ENCODE results near the gene RENBP. TPM values are rescaled to one million over a fixed set of nuclear protein-coding genes. Genes with fewer than 3 reads are reported as not detected.

RENBP gene
- total and polyA plus RNA-seq, 5 donors from 2014 or later: 0.62 to 15.3 (median 1.2) TPM

- Mint-ChIP-seq H3K4me1 (peaks cover 4 to 72% (median 9%) of the 10 kb centered on the region in 4 donors), H3K4me3 (peak overlapping the region; percentile 95 to 98 (median 97)), H3K27me3 (peaks cover 4% of the 10 kb centered on the region), H3K36me3 (peaks cover 4% of the 10 kb centered on the region), H3K9me3 (no peaks in the 10 kb centered on the region), H3K27ac (peak overlapping the region; percentile 79 to 94 (median 87))
- no peak for ATAC-seq (ENCODE audit: low read depth in 2 of 2)
- H3K36me3 ChIP-seq (ENCODE audit: control insufficient read depth, insufficient read depth, low read length): peaks cover 8% of the 10 kb centered on the region
- peak; percentile 24 to 53 (median 49) for DNase-seq
- H3K27me3 ChIP-seq (ENCODE audit: control insufficient read depth, insufficient read depth, low read length): no peaks in the 10 kb centered on the region
- no peaks in the 10 kb centered on the region for H3K9me3 ChIP-seq (ENCODE audit: control insufficient read depth in 2 of 2, low read length in 2 of 2)
- H3K4me3 ChIP-seq (ENCODE audit: low read depth, low read length): peak overlapping the region; percentile 85
- peaks cover 75% of the 10 kb centered on the region for H3K4me1 ChIP-seq (ENCODE audit: control insufficient read depth, insufficient read depth, low read length, poor library complexity, severe bottlenecking)
- peak overlapping the region; percentile 96 for H3K27ac ChIP-seq (ENCODE audit: insufficient read depth, low read length, poor library complexity, severe bottlenecking)
Measured at GRCh38 chrX:153924149-153924861, 20.1 kb downstream of the RENBP start.

- H3K4me1 Mint-ChIP-seq: peaks cover 0 to 62% (median 4%) of the 10 kb centered on the region in 4 donors
- peak overlapping the region; percentile 42 for H3K4me3 ChIP-seq (ENCODE audit: low read depth, low read length)
- peaks cover 4% of the 10 kb centered on the region for H3K36me3 Mint-ChIP-seq
- ATAC-seq (ENCODE audit: low read depth in 2 of 2) (no peak), DNase-seq (no peak)
- peak overlapping the region; percentile 95 to 98 (median 97) for H3K4me3 Mint-ChIP-seq
- no peaks in the 10 kb centered on the region for H3K9me3 Mint-ChIP-seq
- H3K9me3 ChIP-seq (ENCODE audit: control insufficient read depth in 2 of 2, low read length in 2 of 2): no peaks in the 10 kb centered on the region
- peaks cover 18% of the 10 kb centered on the region for H3K36me3 ChIP-seq (ENCODE audit: control insufficient read depth, insufficient read depth, low read length)
- H3K27me3 Mint-ChIP-seq: peaks cover 4% of the 10 kb centered on the region
- peak overlapping the region; percentile 96 for H3K27ac ChIP-seq (ENCODE audit: insufficient read depth, low read length, poor library complexity, severe bottlenecking)
- no peaks in the 10 kb centered on the region for H3K27me3 ChIP-seq (ENCODE audit: control insufficient read depth, insufficient read depth, low read length)
- peak overlapping the region; percentile 87 to 96 (median 94) for H3K27ac Mint-ChIP-seq
- peaks cover 68% of the 10 kb centered on the region for H3K4me1 ChIP-seq (ENCODE audit: control insufficient read depth, insufficient read depth, low read length, poor library complexity, severe bottlenecking)
Measured at GRCh38 chrX:153922932-153923857, 21.2 kb downstream of the RENBP start.

- no peak for ATAC-seq (ENCODE audit: low read depth in 2 of 2)
- peaks cover 55% of the 10 kb centered on the region for H3K4me1 ChIP-seq (ENCODE audit: control insufficient read depth, insufficient read depth, low read length, poor library complexity, severe bottlenecking)
- peak in 1 of 3 donors; percentile 50 for DNase-seq
- no peaks in the 10 kb centered on the region for H3K27me3 ChIP-seq (ENCODE audit: control insufficient read depth, insufficient read depth, low read length)
- H3K27me3 Mint-ChIP-seq: peaks cover 1% of the 10 kb centered on the region
- H3K4me1 Mint-ChIP-seq: peaks cover 0 to 53% (median 2%) of the 10 kb centered on the region in 4 donors
- peaks cover 4% of the 10 kb centered on the region for H3K36me3 Mint-ChIP-seq
- H3K4me3 ChIP-seq (ENCODE audit: low read depth, low read length): no peak overlapping the region
- H3K27ac Mint-ChIP-seq: peak overlapping the region; percentile 62 to 96 (median 87)
- peak overlapping the region; percentile 95 to 98 (median 97) for H3K4me3 Mint-ChIP-seq
- H3K9me3 ChIP-seq (ENCODE audit: control insufficient read depth in 2 of 2, low read length in 2 of 2): no peaks in the 10 kb centered on the region
- peaks cover 25% of the 10 kb centered on the region for H3K36me3 ChIP-seq (ENCODE audit: control insufficient read depth, insufficient read depth, low read length)
- H3K9me3 Mint-ChIP-seq: no peaks in the 10 kb centered on the region
- peak overlapping the region; percentile 58 for H3K27ac ChIP-seq (ENCODE audit: insufficient read depth, low read length, poor library complexity, severe bottlenecking)
Measured at GRCh38 chrX:153921511-153922446, 22.7 kb downstream of the RENBP start.

- H3K4me1 Mint-ChIP-seq: peaks cover 0 to 51% (median 2%) of the 10 kb centered on the region in 4 donors
- peaks cover 5% of the 10 kb centered on the region for H3K36me3 Mint-ChIP-seq
- no peaks in the 10 kb centered on the region for H3K9me3 Mint-ChIP-seq
- Histone ChIP-seq H3K27me3 (ENCODE audit: control insufficient read depth, insufficient read depth, low read length) (no peaks in the 10 kb centered on the region), H3K27ac (ENCODE audit: insufficient read depth, low read length, poor library complexity, severe bottlenecking) (no peak overlapping the region), H3K4me1 (ENCODE audit: control insufficient read depth, insufficient read depth, low read length, poor library complexity, severe bottlenecking) (peaks cover 51% of the 10 kb centered on the region), H3K4me3 (ENCODE audit: low read depth, low read length) (no peak overlapping the region), H3K36me3 (ENCODE audit: control insufficient read depth, insufficient read depth, low read length) (peaks cover 25% of the 10 kb centered on the region), H3K9me3 (ENCODE audit: control insufficient read depth in 2 of 2, low read length in 2 of 2) (no peaks in the 10 kb centered on the region)
- H3K4me3 Mint-ChIP-seq: peak overlapping the region in 1 of 4 donors; percentile 41
- H3K27ac Mint-ChIP-seq: no peak overlapping the region
- no peak for ATAC-seq (ENCODE audit: low read depth in 2 of 2)
- no peaks in the 10 kb centered on the region for H3K27me3 Mint-ChIP-seq
- no peak for DNase-seq
Measured at GRCh38 chrX:153921070-153921469, 23.4 kb downstream of the RENBP start.

- Histone ChIP-seq H3K4me1 (ENCODE audit: control insufficient read depth, insufficient read depth, low read length, poor library complexity, severe bottlenecking) (peaks cover 47% of the 10 kb centered on the region), H3K9me3 (ENCODE audit: control insufficient read depth in 2 of 2, low read length in 2 of 2) (no peaks in the 10 kb centered on the region), H3K36me3 (ENCODE audit: control insufficient read depth, insufficient read depth, low read length) (peaks cover 25% of the 10 kb centered on the region), H3K27ac (ENCODE audit: insufficient read depth, low read length, poor library complexity, severe bottlenecking) (no peak overlapping the region), H3K4me3 (ENCODE audit: low read depth, low read length) (no peak overlapping the region), H3K27me3 (ENCODE audit: control insufficient read depth, insufficient read depth, low read length) (no peaks in the 10 kb centered on the region)
- ATAC-seq (ENCODE audit: low read depth in 2 of 2): no peak
- Mint-ChIP-seq H3K27me3 (no peaks in the 10 kb centered on the region), H3K4me1 (peaks cover 0 to 53% (median 2%) of the 10 kb centered on the region in 4 donors), H3K36me3 (peaks cover 10% of the 10 kb centered on the region), H3K4me3 (no peak overlapping the region), H3K27ac (no peak overlapping the region), H3K9me3 (no peaks in the 10 kb centered on the region)
- DNase-seq: no peak
Measured at GRCh38 chrX:153920546-153920945, 23.9 kb downstream of the RENBP start.

GRCh38 chrX:153919281-153919680 is 25.2 kb downstream of the RENBP start:
- Mint-ChIP-seq H3K9me3 (no peaks in the 10 kb centered on the region), H3K4me1 (peaks cover 0 to 42% (median 2%) of the 10 kb centered on the region in 4 donors), H3K36me3 (peaks cover 8% of the 10 kb centered on the region), H3K27ac (peak overlapping the region in 1 of 3 donors; percentile 56), H3K4me3 (no peak overlapping the region), H3K27me3 (no peaks in the 10 kb centered on the region)
- no peak for DNase-seq
- H3K27me3 ChIP-seq (ENCODE audit: control insufficient read depth, insufficient read depth, low read length): no peaks in the 10 kb centered on the region
- ATAC-seq (ENCODE audit: low read depth in 2 of 2): no peak
- H3K4me3 ChIP-seq (ENCODE audit: low read depth, low read length): no peak overlapping the region
- H3K4me1 ChIP-seq (ENCODE audit: control insufficient read depth, insufficient read depth, low read length, poor library complexity, severe bottlenecking): peaks cover 35% of the 10 kb centered on the region
- H3K27ac ChIP-seq (ENCODE audit: insufficient read depth, low read length, poor library complexity, severe bottlenecking): no peak overlapping the region
- H3K36me3 ChIP-seq (ENCODE audit: control insufficient read depth, insufficient read depth, low read length): peaks cover 25% of the 10 kb centered on the region
- no peaks in the 10 kb centered on the region for H3K9me3 ChIP-seq (ENCODE audit: control insufficient read depth in 2 of 2, low read length in 2 of 2)

- H3K4me3 ChIP-seq (ENCODE audit: low read depth, low read length): no peak overlapping the region
- Mint-ChIP-seq H3K27ac (no peak overlapping the region), H3K4me3 (peak overlapping the region in 2 of 4 donors; percentile 9 to 38), H3K9me3 (no peaks in the 10 kb centered on the region), H3K4me1 (peaks cover 0 to 30% (median 2%) of the 10 kb centered on the region in 4 donors), H3K36me3 (peaks cover 6% of the 10 kb centered on the region), H3K27me3 (no peaks in the 10 kb centered on the region)
- H3K27ac ChIP-seq (ENCODE audit: insufficient read depth, low read length, poor library complexity, severe bottlenecking): no peak overlapping the region
- no peaks in the 10 kb centered on the region for H3K9me3 ChIP-seq (ENCODE audit: control insufficient read depth in 2 of 2, low read length in 2 of 2)
- ATAC-seq (ENCODE audit: low read depth in 2 of 2) (no peak), DNase-seq (no peak)
- no peaks in the 10 kb centered on the region for H3K27me3 ChIP-seq (ENCODE audit: control insufficient read depth, insufficient read depth, low read length)
- H3K4me1 ChIP-seq (ENCODE audit: control insufficient read depth, insufficient read depth, low read length, poor library complexity, severe bottlenecking): peaks cover 22% of the 10 kb centered on the region
- peaks cover 35% of the 10 kb centered on the region for H3K36me3 ChIP-seq (ENCODE audit: control insufficient read depth, insufficient read depth, low read length)
Measured at GRCh38 chrX:153917869-153918268, 26.6 kb downstream of the RENBP start.
